GM23248 (cell line): ENCODE data around the gene CASZ1. TPM values are rescaled to one million over a fixed set of nuclear protein-coding genes. Genes with fewer than 3 reads are reported as not detected.

Experiments
- DNase-seq: peaks from one replicate; pipeline ENCODE4 v3.0.0-alpha.2; 2015
- H2AFZ ChIP-seq: fragments of 200-600 bp; sonication (generic); 2 replicates; pipeline ENCODE4 v1.6.1; 2016; ENCODE audit warnings: antibody characterized with exemption
- H3F3A ChIP-seq: fragments of 200-600 bp; sonication (generic); 2 replicates; pipeline ENCODE4 v1.6.1; 2016; ENCODE audit warnings: mild to moderate bottlenecking, antibody characterized with exemption, mixed run types; ENCODE audit not compliant: insufficient read depth
- H3K27ac ChIP-seq: fragments of 200-600 bp; sonication (generic); 2 replicates; pipeline ENCODE4 v1.5.1; 2016; ENCODE audit warnings: mild to moderate bottlenecking
- H3K27me3 ChIP-seq: fragments of 200-600 bp; sonication (generic); replicated peaks from 2 replicates; pipeline ENCODE4 v1.6.1; 2016; ENCODE audit warnings: mild to moderate bottlenecking; ENCODE audit not compliant: insufficient read depth
- H3K36me3 ChIP-seq: fragments of 200-600 bp; sonication (generic); 2 replicates; pipeline ENCODE4 v1.6.1; 2016; ENCODE audit warnings: low read depth, mild to moderate bottlenecking
- H3K4me1 ChIP-seq: fragments of 200-600 bp; sonication (generic); 2 replicates; pipeline ENCODE4 v1.6.1; 2016; ENCODE audit warnings: mild to moderate bottlenecking; ENCODE audit not compliant: insufficient read depth
- H3K4me2 ChIP-seq: fragments of 200-600 bp; sonication (generic); one replicate; pipeline ENCODE4 v1.6.1; 2016; ENCODE audit warnings: mild to moderate bottlenecking; ENCODE audit not compliant: unreplicated experiment
- H3K4me3 ChIP-seq: fragments of 200-600 bp; sonication (generic); 2 replicates; pipeline ENCODE4 v1.5.1; 2016; ENCODE audit warnings: mild to moderate bottlenecking
- H3K79me2 ChIP-seq: fragments of 200-600 bp; sonication (generic); 2 replicates; pipeline ENCODE4 v1.6.1; 2016; ENCODE audit warnings: mild to moderate bottlenecking; ENCODE audit not compliant: insufficient read depth
- H3K9ac ChIP-seq: fragments of 200-600 bp; sonication (generic); 2 replicates; pipeline ENCODE4 v1.6.1; 2016; ENCODE audit warnings: mild to moderate bottlenecking
- H3K9me2 ChIP-seq: fragments of 200-600 bp; sonication (generic); 2 replicates; pipeline ENCODE4 v1.6.1; 2016; ENCODE audit warnings: mixed run types, mild to moderate bottlenecking, moderate library complexity; ENCODE audit not compliant: insufficient read depth
- H3K9me3 ChIP-seq: fragments of 200-600 bp; sonication (generic); one replicate; pipeline ENCODE4 v1.6.1; 2017; ENCODE audit warnings: low read depth
- H4K20me1 ChIP-seq: fragments of 200-600 bp; sonication (generic); 2 replicates; pipeline ENCODE4 v1.6.0; 2016; ENCODE audit not compliant: insufficient read depth
- EZH2 ChIP-seq: fragments of 200-600 bp; sonication (generic); IDR thresholded peaks from 2 replicates; pipeline ENCODE4 v1.6.1; 2018; ENCODE audit warnings: antibody characterized with exemption, mild to moderate bottlenecking; ENCODE audit not compliant: insufficient read depth, poor library complexity, severe bottlenecking
- EZH2phosphoT487 ChIP-seq: fragments of 200-600 bp; sonication (generic); IDR thresholded peaks from 2 replicates; pipeline ENCODE4 v1.6.1; 2018; ENCODE audit warnings: antibody characterized with exemption, moderate library complexity, mild to moderate bottlenecking, low read depth; ENCODE audit not compliant: insufficient read depth
- WGBS, 2 experiments: methylation state at CpG; one replicate each; pipeline ENCODE4 v1.1.6; 2015 to 2017; ENCODE audit warnings: low lambda C conversion rate in 2 of 2, low coverage in 1 of 2; ENCODE audit errors: missing lambda C conversion rate in 2 of 2; 5-methylcytosine and 5-hydroxymethylcytosine counted together
- in situ Hi-C: fragments of 300-500 bp; cut with MboI; formaldehyde crosslinking; loops from 2 replicates; pipeline ENCODE4 v1.15.0; 2020
- polyA plus RNA-seq: library from polyadenylated mRNA; unstranded; fragments of >200 nt; fragmentation: Nextera tagmentation; extraction: Ambion mirVana; gene quantifications from 2 replicates; pipeline ENCODE4 v1.2.1, GENCODE V29; 2016
- total RNA-seq: library from RNA; depleted of rRNA; stranded (reverse); fragments of >200 nt; shearing (Covaris generic); gene quantifications from 2 replicates; pipeline ENCODE4 v1.2.3, GENCODE V29; 2014

Gene CASZ1
- total and polyA plus RNA-seq, 2 experiments from 2014 or later: 0.11 to 0.54 TPM

- TF ChIP-seq EZH2 (no peak), EZH2phosphoT487 (no peak)
Observed at GRCh38 chr1:10671622-10672342, 124.7 kb downstream of the CASZ1 start.

GRCh38 chr1:10671090-10671489, 125.4 kb downstream of the CASZ1 start:
- Histone ChIP-seq H4K20me1 (no peaks in the 10 kb centered on the region), H3K27me3 (no peaks in the 10 kb centered on the region), H3K4me1 (no peaks in the 10 kb centered on the region), H3K27ac (no peak overlapping the region), H3K4me2 (no peak overlapping the region), H3K79me2 (no peaks in the 10 kb centered on the region), H3K9me3 (no peaks in the 10 kb centered on the region), H3F3A (no peaks in the 10 kb centered on the region), H3K9me2 (no peaks in the 10 kb centered on the region), H3K36me3 (no peaks in the 10 kb centered on the region), H3K9ac (no peak overlapping the region), H3K4me3 (no peak overlapping the region), H2AFZ (no peak overlapping the region)
- in situ Hi-C loops: no loop called here
- WGBS, 2 experiments: 59 to 67% methylated on average over 18 of the region's 18 CpGs
- TF ChIP-seq EZH2phosphoT487 (no peak), EZH2 (no peak)
- DNase-seq: no peak

More at GRCh38 chr1:10671622-10672342, 124.7 kb downstream of the CASZ1 start:
- Histone ChIP-seq H3F3A (no peaks in the 10 kb centered on the region), H3K9me3 (no peaks in the 10 kb centered on the region), H2AFZ (no peak overlapping the region), H3K36me3 (no peaks in the 10 kb centered on the region), H3K4me1 (no peaks in the 10 kb centered on the region), H3K4me2 (no peak overlapping the region), H3K27me3 (no peaks in the 10 kb centered on the region), H3K27ac (no peak overlapping the region), H3K9ac (no peak overlapping the region), H4K20me1 (no peaks in the 10 kb centered on the region), H3K9me2 (no peaks in the 10 kb centered on the region), H3K79me2 (no peaks in the 10 kb centered on the region), H3K4me3 (no peak overlapping the region)
- DNase-seq: no peak
- in situ Hi-C loops: no loop called here
- 71 to 79% methylated on average over 22 to 26 of the region's 27 CpGs for WGBS, 2 experiments

- Histone ChIP-seq H3K9me2 (no peaks in the 10 kb centered on the region), H3K36me3 (no peaks in the 10 kb centered on the region), H3F3A (no peaks in the 10 kb centered on the region), H3K9ac (no peak overlapping the region), H3K79me2 (no peaks in the 10 kb centered on the region), H3K4me2 (no peak overlapping the region), H4K20me1 (no peaks in the 10 kb centered on the region), H3K4me3 (no peak overlapping the region), H3K4me1 (no peaks in the 10 kb centered on the region), H2AFZ (no peak overlapping the region), H3K27me3 (no peaks in the 10 kb centered on the region), H3K27ac (no peak overlapping the region), H3K9me3 (no peaks in the 10 kb centered on the region)
- DNase-seq: no peak
- TF ChIP-seq EZH2 (no peak), EZH2phosphoT487 (no peak)
- WGBS, 2 experiments: 78 to 79% methylated on average over 8 to 10 of the region's 10 CpGs
- in situ Hi-C loops: no loop called here
Observed at GRCh38 chr1:10670190-10670589, 126.3 kb downstream of the CASZ1 start.

GRCh38 chr1:10669570-10669969, 126.9 kb downstream of the CASZ1 start:
- H3K4me2 ChIP-seq: no peak overlapping the region
- H3K36me3 ChIP-seq: no peaks in the 10 kb centered on the region
- WGBS, 2 experiments: 69 to 85% methylated on average over 8 to 11 of the region's 12 CpGs
- H2AFZ ChIP-seq: no peak overlapping the region
- H3K4me3 ChIP-seq: no peak overlapping the region
- no peaks in the 10 kb centered on the region for H3K9me3 ChIP-seq
- H3K27ac ChIP-seq: no peak overlapping the region
- H3K9ac ChIP-seq: no peak overlapping the region
- no peaks in the 10 kb centered on the region for H3K9me2 ChIP-seq
- H3K79me2 ChIP-seq: no peaks in the 10 kb centered on the region
- no peak for DNase-seq
- no peaks in the 10 kb centered on the region for H4K20me1 ChIP-seq
- TF ChIP-seq EZH2: no peak
- no peak for TF ChIP-seq EZH2phosphoT487
- in situ Hi-C loops: no loop called here
- no peaks in the 10 kb centered on the region for H3F3A ChIP-seq
- no peaks in the 10 kb centered on the region for H3K27me3 ChIP-seq
- no peaks in the 10 kb centered on the region for H3K4me1 ChIP-seq
